Memory B cell (primary cell): Measurements from ENCODE around the gene MBIP.

Experiments used
- ATAC-seq: fragments of 150-1000 bp; cut with Tn5 transposase; 2 replicates; pipeline ENCODE4 v1.10.0; 2021; ENCODE audit warnings: low read depth, mild to moderate bottlenecking, moderate library complexity
- DNase-seq, 2 donors: peaks; one replicate each; pipeline ENCODE4 v3.0.0; 2022; ENCODE audit warnings: low spot score in 2 of 2
- H3K27ac Mint-ChIP-seq: one replicate; pipeline ENCODE4 v1.8.0; 2022; ENCODE audit warnings: mild to moderate bottlenecking, moderate library complexity, mixed read lengths
- H3K27me3 Mint-ChIP-seq: one replicate; pipeline ENCODE4 v1.8.0; 2022; ENCODE audit warnings: mixed read lengths
- H3K36me3 Mint-ChIP-seq: one replicate; pipeline ENCODE4 v1.8.0; 2022; ENCODE audit warnings: mild to moderate bottlenecking, mixed read lengths
- H3K4me1 Mint-ChIP-seq: one replicate; pipeline ENCODE4 v1.8.0; 2022; ENCODE audit warnings: mixed read lengths
- H3K4me3 Mint-ChIP-seq: one replicate; pipeline ENCODE4 v1.8.0; 2022; ENCODE audit warnings: mild to moderate bottlenecking, moderate library complexity, mixed read lengths
- H3K9me3 Mint-ChIP-seq: one replicate; pipeline ENCODE4 v1.8.0; 2022; ENCODE audit warnings: mixed read lengths

MBIP gene

GRCh38 chr14:36264595-36264994 lies 55.8 kb downstream of the MBIP start:
- ATAC-seq (no peak), DNase-seq (no peak)
- no peak overlapping the region for H3K4me3 Mint-ChIP-seq
- peaks cover 7% of the 10 kb centered on the region for H3K27me3 Mint-ChIP-seq
- H3K27ac Mint-ChIP-seq, result no peak overlapping the region
- no peaks in the 10 kb centered on the region for H3K36me3 Mint-ChIP-seq
- no peaks in the 10 kb centered on the region for H3K9me3 Mint-ChIP-seq
- H3K4me1 Mint-ChIP-seq, result no peaks in the 10 kb centered on the region

DNA sequence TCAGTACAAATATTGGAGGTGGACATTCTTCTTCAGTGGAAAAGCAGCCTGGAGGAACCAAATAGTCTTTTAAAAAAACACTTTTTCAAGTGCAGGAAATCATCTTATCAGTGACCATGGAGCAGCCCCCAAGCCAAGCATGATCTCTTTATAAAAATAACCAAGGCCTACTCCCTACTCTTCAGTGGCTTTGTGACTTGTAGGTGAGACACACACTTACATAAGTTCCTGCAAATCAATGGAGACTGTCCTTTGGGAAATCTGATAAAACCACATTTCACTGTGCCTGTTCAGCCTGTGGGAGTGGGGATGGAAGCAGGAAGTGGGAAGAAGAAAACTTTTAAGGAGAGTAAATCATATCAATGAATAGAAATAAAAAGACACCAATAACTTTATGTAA lies 56.3 kb downstream of the MBIP start:
- H3K4me3 Mint-ChIP-seq, result no peak overlapping the region
- H3K27ac Mint-ChIP-seq, result no peak overlapping the region
- peaks cover 7% of the 10 kb centered on the region for H3K27me3 Mint-ChIP-seq
- no peak for ATAC-seq
- no peaks in the 10 kb centered on the region for H3K4me1 Mint-ChIP-seq
- no peaks in the 10 kb centered on the region for H3K36me3 Mint-ChIP-seq
- H3K9me3 Mint-ChIP-seq, result no peaks in the 10 kb centered on the region
- no peak for DNase-seq

DNA sequence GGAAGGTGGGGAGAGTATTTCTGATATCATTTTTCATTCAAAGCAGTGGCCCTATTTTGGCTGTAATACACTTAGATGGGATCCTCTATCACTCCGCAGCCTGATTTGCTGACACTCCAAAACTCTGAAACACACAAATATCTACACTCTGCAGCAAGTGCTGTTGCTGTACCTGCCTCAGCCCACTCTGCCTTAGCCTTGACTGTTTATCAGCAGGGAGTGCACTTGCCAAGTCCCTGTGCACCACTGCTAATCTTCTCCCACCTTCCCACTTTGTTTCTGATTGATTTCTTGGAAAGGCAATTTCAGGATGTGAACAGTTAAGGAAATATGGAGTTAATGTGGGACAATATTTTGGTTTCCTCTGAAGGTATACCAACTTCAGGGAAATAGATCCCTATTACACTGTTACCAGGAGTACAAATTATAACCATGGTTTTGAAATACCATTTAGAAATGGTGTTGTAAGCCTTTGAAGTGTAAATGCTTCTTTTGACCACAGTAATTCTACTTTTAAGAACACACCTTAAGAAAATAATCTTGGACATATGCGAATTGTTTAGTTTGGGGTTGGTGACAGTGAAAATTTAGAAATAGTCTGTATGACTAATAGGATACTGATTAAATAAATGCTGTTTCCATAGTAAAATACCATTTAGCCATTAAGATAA lies 59.3 kb downstream of the MBIP start:
- H3K36me3 Mint-ChIP-seq, result no peaks in the 10 kb centered on the region
- DNase-seq (no peak), ATAC-seq (no peak)
- H3K4me1 Mint-ChIP-seq, result no peaks in the 10 kb centered on the region
- H3K4me3 Mint-ChIP-seq, result no peak overlapping the region
- no peak overlapping the region for H3K27ac Mint-ChIP-seq
- peaks cover 6% of the 10 kb centered on the region for H3K27me3 Mint-ChIP-seq
- no peaks in the 10 kb centered on the region for H3K9me3 Mint-ChIP-seq

DNA sequence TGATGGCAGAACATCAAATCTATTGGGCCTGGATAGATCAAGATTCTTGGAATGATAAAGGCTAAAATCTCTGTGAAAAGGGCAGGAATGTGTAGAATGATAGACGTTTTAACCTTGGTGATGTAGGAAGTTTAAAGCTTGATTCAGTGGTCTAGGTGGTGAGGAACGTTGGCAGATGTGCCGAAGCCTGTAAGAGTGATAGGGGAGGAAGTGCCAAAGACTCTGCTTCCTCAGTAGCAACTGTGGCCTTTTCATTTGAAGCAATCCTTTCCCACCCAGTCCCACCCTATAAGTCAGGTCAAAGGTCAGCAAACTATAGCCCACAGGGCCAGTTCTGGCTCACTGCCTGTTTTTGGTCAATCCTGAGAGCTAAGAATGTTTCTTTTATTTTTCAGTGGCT lies 62.2 kb downstream of the MBIP start:
- Mint-ChIP-seq H3K4me1 (no peaks in the 10 kb centered on the region), H3K4me3 (no peak overlapping the region), H3K9me3 (no peaks in the 10 kb centered on the region), H3K36me3 (no peaks in the 10 kb centered on the region), H3K27me3 (peaks cover 5% of the 10 kb centered on the region), H3K27ac (no peak overlapping the region)
- no peak for DNase-seq
- ATAC-seq, result no peak

DNA sequence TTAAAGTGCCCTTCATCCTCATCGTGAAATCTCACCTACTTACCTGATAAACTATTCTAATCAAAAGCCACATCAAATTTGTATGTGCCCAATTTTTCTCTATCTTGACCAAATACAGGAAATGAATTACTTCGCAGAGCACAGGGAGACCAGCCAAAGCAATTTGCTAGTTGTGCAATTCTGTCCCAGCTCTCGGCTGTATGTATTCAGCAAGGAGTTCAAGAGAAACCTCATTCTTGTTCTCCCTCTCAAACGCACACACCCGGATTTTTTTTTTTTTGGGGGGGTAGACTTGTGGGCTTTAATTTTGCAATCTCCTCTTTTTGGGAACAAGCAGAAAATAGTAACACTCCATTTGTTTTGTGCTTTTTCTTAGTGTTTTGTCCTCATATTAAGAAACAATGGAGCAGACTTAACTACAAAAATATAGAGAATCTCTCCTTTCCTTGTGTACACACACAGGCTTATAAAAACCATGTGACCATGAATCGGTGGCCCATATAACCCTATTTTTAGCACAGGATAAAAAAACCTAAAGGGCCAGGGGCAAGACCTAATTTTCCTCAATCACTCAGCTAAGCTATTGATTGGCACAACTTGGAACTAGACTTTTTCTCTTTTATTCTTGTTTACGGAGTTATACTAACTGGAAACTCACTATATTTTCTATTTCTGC lies 64.2 kb downstream of the MBIP start:
- DNase-seq, result no peak
- Mint-ChIP-seq H3K36me3 (no peaks in the 10 kb centered on the region), H3K4me3 (no peak overlapping the region), H3K27ac (no peak overlapping the region), H3K4me1 (no peaks in the 10 kb centered on the region), H3K27me3 (peaks cover 4% of the 10 kb centered on the region), H3K9me3 (no peaks in the 10 kb centered on the region)
- ATAC-seq, result no peak

DNA sequence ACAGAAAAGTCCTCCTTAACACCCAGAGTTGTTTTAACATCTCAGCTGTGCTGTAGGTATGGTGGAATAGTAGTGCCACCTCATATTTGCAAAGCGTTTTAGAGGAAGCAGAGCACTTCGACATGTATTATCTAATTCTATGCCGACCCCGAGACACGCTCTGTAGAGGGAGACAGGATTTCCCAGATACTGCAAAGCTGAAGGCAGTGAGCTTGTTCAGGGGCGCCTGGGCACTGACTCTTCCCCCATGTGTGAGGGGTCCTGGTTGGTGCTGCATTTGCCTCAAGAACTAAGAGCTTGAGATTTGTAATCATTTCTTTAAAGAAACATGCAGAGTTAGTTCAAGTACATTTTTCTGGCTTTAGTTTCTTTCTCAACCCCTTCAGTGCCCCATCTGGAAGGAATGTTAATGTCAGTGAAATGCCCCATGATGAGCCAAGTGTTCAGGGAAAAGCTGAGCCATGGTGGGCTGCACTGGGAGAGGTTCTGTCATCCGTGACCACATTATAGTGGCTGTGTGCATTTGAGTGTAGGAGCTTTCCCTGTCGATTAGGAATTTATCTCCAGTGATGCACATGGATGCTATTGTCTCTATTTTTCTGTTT lies 66.3 kb downstream of the MBIP start:
- Mint-ChIP-seq H3K27ac (no peak overlapping the region), H3K27me3 (peaks cover 4% of the 10 kb centered on the region), H3K4me3 (no peak overlapping the region), H3K9me3 (peaks cover 3% of the 10 kb centered on the region), H3K36me3 (no peaks in the 10 kb centered on the region), H3K4me1 (no peaks in the 10 kb centered on the region)
- no peak for ATAC-seq
- no peak for DNase-seq
